Osteoblast (primary cell): ENCODE data around the gene OGFRL1. TPM values are rescaled to one million over a fixed set of nuclear protein-coding genes. Genes with fewer than 3 reads are reported as not detected.
"Not testable (repeated sequence)": the region's sequence is repeated elsewhere in the genome, so short reads cannot be mapped to it uniquely, and the experiment has no call there.

Source experiments
- DNase-seq: peaks from one replicate; pipeline ENCODE4 v3.0.0; 2011; ENCODE audit warnings: low spot score, mixed read lengths; ENCODE audit not compliant: insufficient read length; ENCODE audit errors: missing footprints
- H2AFZ ChIP-seq: 2 replicates; pipeline ENCODE4 v1.6.0; 2011; ENCODE audit warnings: mild to moderate bottlenecking, low read length
- H3K27ac ChIP-seq: 2 replicates; pipeline ENCODE4 v1.5.1; 2011; ENCODE audit warnings: mild to moderate bottlenecking, low read depth, low read length, moderate library complexity
- H3K27me3 ChIP-seq: 2 replicates; pipeline ENCODE4 v1.6.0; 2012; ENCODE audit warnings: mild to moderate bottlenecking, control low read depth, inconsistent platforms, low read length, moderate library complexity; ENCODE audit not compliant: insufficient read depth
- H3K36me3 ChIP-seq: 2 replicates; pipeline ENCODE4 v1.5.1; 2011; ENCODE audit warnings: mild to moderate bottlenecking, low read length, control low read depth, moderate library complexity; ENCODE audit not compliant: insufficient read depth
- H3K4me1 ChIP-seq: 2 replicates; pipeline ENCODE4 v1.5.1; 2011; ENCODE audit warnings: mild to moderate bottlenecking, low read length, control low read depth, moderate library complexity; ENCODE audit not compliant: insufficient read depth
- H3K4me2 ChIP-seq: 2 replicates; pipeline ENCODE4 v1.6.0; 2011; ENCODE audit warnings: mild to moderate bottlenecking, low read length; ENCODE audit not compliant: insufficient read depth
- H3K4me3 ChIP-seq: fragments of 200-600 bp; sonication (generic); 3 replicates; pipeline ENCODE4 v1.5.1; 2012; ENCODE audit warnings: mild to moderate bottlenecking, low read length, inconsistent platforms; ENCODE audit not compliant: insufficient read depth
- H3K79me2 ChIP-seq: 2 replicates; pipeline ENCODE4 v1.6.0; 2012; ENCODE audit warnings: mild to moderate bottlenecking, low read length, control low read depth, inconsistent platforms; ENCODE audit not compliant: insufficient read depth
- H3K9me3 ChIP-seq: 2 replicates; pipeline ENCODE4 v1.5.1; 2011; ENCODE audit warnings: low read depth, low read length, control low read depth
- H4K20me1 ChIP-seq: 2 replicates; pipeline ENCODE4 v1.6.0; 2012; ENCODE audit warnings: mild to moderate bottlenecking, low read length, control low read depth; ENCODE audit not compliant: insufficient read depth
- CTCF ChIP-seq: IDR thresholded peaks from 2 replicates; pipeline ENCODE4 v1.5.1; 2011; ENCODE audit warnings: mild to moderate bottlenecking, low read depth, low read length, moderate library complexity; ENCODE audit errors: extremely low read depth
- total RNA-seq: library from RNA; depleted of rRNA; stranded (reverse); fragments of >200 nt; gene quantifications from 2 replicates; pipeline ENCODE4 v1.2.3, GENCODE V29; 2012

Gene OGFRL1
- total RNA-seq, 1 donor: 15.9 TPM

GRCh38 chr6:71262914-71263313, 25.7 kb upstream of the OGFRL1 start:
- Histone ChIP-seq H3K27ac (no peak overlapping the region), H3K9me3 (no peaks in the 10 kb centered on the region), H3K27me3 (no peaks in the 10 kb centered on the region), H3K4me1 (peaks cover 9% of the 10 kb centered on the region), H4K20me1 (no peaks in the 10 kb centered on the region), H3K4me2 (peak overlapping the region; percentile 72), H3K36me3 (no peaks in the 10 kb centered on the region), H2AFZ (peak overlapping the region; percentile 68), H3K79me2 (no peaks in the 10 kb centered on the region), H3K4me3 (peak overlapping the region; percentile 45)
- no peak for TF ChIP-seq CTCF
- DNase-seq: peak; percentile 76

GRCh38 chr6:71266392-71266791, 22.2 kb upstream of the OGFRL1 start:
- H3K4me2 ChIP-seq, H3K36me3 ChIP-seq, H3K4me1 ChIP-seq, H3K4me3 ChIP-seq, H3K9me3 ChIP-seq, DNase-seq, H3K79me2 ChIP-seq, H3K27me3 ChIP-seq, H3K27ac ChIP-seq, H4K20me1 ChIP-seq, H2AFZ ChIP-seq: not testable (repeated sequence)

GRCh38 chr6:71268735-71269437, 19.7 kb upstream of the OGFRL1 start:
- H3K27ac ChIP-seq: no peak overlapping the region
- no peak overlapping the region for H3K4me3 ChIP-seq
- no peaks in the 10 kb centered on the region for H3K9me3 ChIP-seq
- no peaks in the 10 kb centered on the region for H3K4me1 ChIP-seq
- H3K27me3 ChIP-seq: no peaks in the 10 kb centered on the region
- no peaks in the 10 kb centered on the region for H3K36me3 ChIP-seq
- peak; percentile 68 for DNase-seq
- no peak for TF ChIP-seq CTCF
- H4K20me1 ChIP-seq: no peaks in the 10 kb centered on the region
- no peak overlapping the region for H2AFZ ChIP-seq
- no peaks in the 10 kb centered on the region for H3K79me2 ChIP-seq
- H3K4me2 ChIP-seq: no peak overlapping the region

GRCh38 chr6:71277926-71278600, 10.5 kb upstream of the OGFRL1 start:
- DNase-seq: no peak
- Histone ChIP-seq H3K36me3 (no peaks in the 10 kb centered on the region), H3K9me3 (no peaks in the 10 kb centered on the region), H3K27me3 (no peaks in the 10 kb centered on the region), H3K4me2 (no peak overlapping the region), H3K4me3 (no peak overlapping the region), H2AFZ (no peak overlapping the region), H3K27ac (no peak overlapping the region), H3K79me2 (no peaks in the 10 kb centered on the region), H4K20me1 (no peaks in the 10 kb centered on the region), H3K4me1 (no peaks in the 10 kb centered on the region)
- no peak for TF ChIP-seq CTCF
